Mesenchymal stem cell (in vitro differentiated cells and primary cell): ENCODE data around the gene PATL1.
"Not testable (repeated sequence)": the region's sequence is repeated elsewhere in the genome, so short reads cannot be mapped to it uniquely, and the experiment has no call there.

ENCODE experiments used
- DNase-seq: peaks from one replicate; pipeline ENCODE4 v3.0.0-alpha.2; 2013
- H2AFZ ChIP-seq: one replicate; pipeline ENCODE4 v1.6.1; 2013; ENCODE audit warnings: low read depth, mild to moderate bottlenecking, control low read depth, inconsistent platforms, low read length, moderate library complexity
- H2AK5ac ChIP-seq: 2 replicates; pipeline ENCODE4 v1.6.1; 2013; ENCODE audit warnings: low read length, moderate library complexity, mild to moderate bottlenecking, inconsistent platforms; ENCODE audit not compliant: severe bottlenecking
- H2BK120ac ChIP-seq: one replicate; pipeline ENCODE4 v1.6.1; 2013; ENCODE audit warnings: low read depth, mild to moderate bottlenecking, inconsistent platforms, low read length, moderate library complexity
- H2BK12ac ChIP-seq, 2 experiments: one replicate each; pipeline ENCODE4 v1.6.1; 2013; ENCODE audit warnings: inconsistent platforms in 2 of 2, low read length in 2 of 2, mild to moderate bottlenecking in 2 of 2, moderate library complexity in 2 of 2, control low read depth in 1 of 2
- H2BK15ac ChIP-seq: one replicate; pipeline ENCODE4 v1.6.1; 2013; ENCODE audit warnings: mild to moderate bottlenecking, low read depth, inconsistent platforms; ENCODE audit not compliant: poor library complexity, severe bottlenecking
- H2BK5ac ChIP-seq: 2 replicates; pipeline ENCODE4 v1.6.1; 2013; ENCODE audit warnings: low read depth, mild to moderate bottlenecking, low read length, control low read depth, inconsistent platforms; ENCODE audit not compliant: poor library complexity, severe bottlenecking
- H3K14ac ChIP-seq, 2 experiments: one replicate each; pipeline ENCODE4 v1.6.1; 2013; ENCODE audit warnings: inconsistent platforms in 2 of 2, low read length in 2 of 2, control low read depth in 1 of 2, mild to moderate bottlenecking in 1 of 2, moderate library complexity in 1 of 2
- H3K18ac ChIP-seq, 2 experiments: one replicate each; pipeline ENCODE4 v1.6.1; 2013; ENCODE audit warnings: inconsistent platforms in 2 of 2, low read length in 2 of 2, control low read depth in 1 of 2, low read depth in 1 of 2, mild to moderate bottlenecking in 1 of 2
- H3K23ac ChIP-seq, 2 experiments: one replicate each; pipeline ENCODE4 v1.6.1; 2013; ENCODE audit warnings: inconsistent platforms in 2 of 2, low read length in 2 of 2, mild to moderate bottlenecking in 2 of 2, moderate library complexity in 2 of 2, control low read depth in 1 of 2
- H3K27ac ChIP-seq: 2 replicates; pipeline ENCODE4 v1.5.1; 2013; ENCODE audit warnings: mild to moderate bottlenecking, moderate library complexity, low read length, control low read depth, inconsistent platforms; ENCODE audit not compliant: poor library complexity, severe bottlenecking
- H3K27me3 ChIP-seq, 2 experiments: 2 replicates each; pipeline versions ENCODE4 v1.6.1 to v1.7.0; 2013; ENCODE audit warnings: low read length in 2 of 2, mild to moderate bottlenecking in 2 of 2, moderate library complexity in 2 of 2, control low read depth in 1 of 2, inconsistent platforms in 1 of 2; ENCODE audit not compliant: control insufficient read depth in 1 of 2, insufficient read depth in 1 of 2
- H3K36me3 ChIP-seq, 2 experiments: 2 replicates each; pipeline versions ENCODE4 v1.6.1 to v1.7.0; 2013; ENCODE audit warnings: low read length in 2 of 2, control low read depth in 1 of 2, inconsistent platforms in 1 of 2, low read depth in 1 of 2, mild to moderate bottlenecking in 1 of 2; ENCODE audit not compliant: insufficient read depth in 2 of 2, control insufficient read depth in 1 of 2
- H3K4ac ChIP-seq, 2 experiments: one replicate each; pipeline ENCODE4 v1.6.1; 2013; ENCODE audit warnings: inconsistent platforms in 2 of 2, low read length in 2 of 2, mild to moderate bottlenecking in 2 of 2, moderate library complexity in 2 of 2, control low read depth in 1 of 2, low read depth in 1 of 2
- H3K4me1 ChIP-seq: 2 replicates; pipeline ENCODE4 v1.6.1; 2013; ENCODE audit warnings: low read depth, low read length, control low read depth; ENCODE audit not compliant: control insufficient read depth, insufficient read depth
- H3K4me2 ChIP-seq: 2 replicates; pipeline ENCODE4 v1.6.1; 2013; ENCODE audit warnings: low read length, mild to moderate bottlenecking, inconsistent platforms; ENCODE audit not compliant: poor library complexity, severe bottlenecking
- H3K4me3 ChIP-seq, 2 experiments: 2 replicates each; pipeline versions ENCODE4 v1.5.1 to v1.7.0; 2013; ENCODE audit warnings: low read length in 2 of 2, mild to moderate bottlenecking in 2 of 2, control low read depth in 1 of 2, low read depth in 1 of 2; ENCODE audit not compliant: insufficient read depth in 1 of 2
- H3K79me1 ChIP-seq: replicated peaks from 2 replicates; pipeline ENCODE4 v1.6.1; 2013; ENCODE audit warnings: mild to moderate bottlenecking, control low read depth, low read length, inconsistent platforms; ENCODE audit not compliant: poor library complexity, severe bottlenecking
- H3K9ac ChIP-seq: 2 replicates; pipeline ENCODE4 v1.7.0; 2013; ENCODE audit warnings: mild to moderate bottlenecking, low read length, moderate library complexity
- H3K9me3 ChIP-seq: 2 replicates; pipeline ENCODE4 v1.7.0; 2013; ENCODE audit warnings: mild to moderate bottlenecking, low read length; ENCODE audit not compliant: control insufficient read depth
- H4K8ac ChIP-seq: one replicate; pipeline ENCODE4 v1.6.1; 2013; ENCODE audit warnings: inconsistent platforms, mild to moderate bottlenecking, low read length, moderate library complexity
- H4K91ac ChIP-seq: one replicate; pipeline ENCODE4 v1.6.1; 2013; ENCODE audit warnings: mild to moderate bottlenecking, low read length, inconsistent platforms
- WGBS: methylation state at CpG from one replicate; pipeline ENCODE4 v1.1.7; 2013; ENCODE audit warnings: mixed read lengths; 5-methylcytosine and 5-hydroxymethylcytosine counted together

PATL1 gene

GRCh38 chr11:59703515-59703914, 34.7 kb upstream of the PATL1 start:
- not testable (repeated sequence) for H4K91ac ChIP-seq, H3K27me3 ChIP-seq, H3K9ac ChIP-seq, H3K23ac ChIP-seq, DNase-seq, H3K4me1 ChIP-seq, H3K4me2 ChIP-seq, H3K4me3 ChIP-seq, H2BK12ac ChIP-seq, H3K18ac ChIP-seq, H3K9me3 ChIP-seq, H3K4ac ChIP-seq, H2BK120ac ChIP-seq, H2BK15ac ChIP-seq, H3K14ac ChIP-seq, H3K79me1 ChIP-seq, H2BK5ac ChIP-seq, H3K27ac ChIP-seq, H2AFZ ChIP-seq, H2AK5ac ChIP-seq, H4K8ac ChIP-seq, H3K36me3 ChIP-seq
- no CpG with 5 or more reads among the region's 1 CpG for WGBS

GRCh38 chr11:59700157-59700556, 31.3 kb upstream of the PATL1 start:
- no CpG with 5 or more reads among the region's 5 CpGs for WGBS
- H3K4me3 ChIP-seq, H3K36me3 ChIP-seq, H3K9me3 ChIP-seq, H4K91ac ChIP-seq, H2BK15ac ChIP-seq, H4K8ac ChIP-seq, DNase-seq, H3K79me1 ChIP-seq, H2BK120ac ChIP-seq, H3K4me1 ChIP-seq, H3K23ac ChIP-seq, H2AK5ac ChIP-seq, H2AFZ ChIP-seq, H3K27me3 ChIP-seq, H3K9ac ChIP-seq, H2BK5ac ChIP-seq, H3K4me2 ChIP-seq, H3K14ac ChIP-seq, H3K4ac ChIP-seq, H3K27ac ChIP-seq, H2BK12ac ChIP-seq, H3K18ac ChIP-seq: not testable (repeated sequence)

DNA sequence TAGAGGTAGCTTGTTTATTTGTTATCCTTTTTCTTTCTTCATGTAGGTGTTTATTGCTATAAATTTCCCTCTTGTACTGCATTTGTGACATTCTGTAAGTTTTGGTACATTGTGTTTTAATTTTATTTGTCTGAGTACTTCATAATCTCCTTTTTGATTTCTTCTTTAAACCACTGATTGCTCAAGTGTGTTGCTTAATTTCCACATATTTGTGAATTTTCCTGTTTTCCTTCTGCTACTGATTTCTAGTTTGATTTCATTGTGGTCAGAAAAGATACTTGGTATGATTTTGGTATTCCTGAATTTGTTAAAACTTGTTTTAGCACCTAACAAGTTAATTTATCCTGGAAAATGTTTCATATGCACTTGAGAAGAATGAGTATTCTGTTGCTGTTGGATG, 29.7 kb upstream of the PATL1 start:
- Histone ChIP-seq H2BK12ac (no peak overlapping the region), H2AFZ (no peak overlapping the region), H3K4me1 (peaks cover 3% of the 10 kb centered on the region), H3K9ac (no peak overlapping the region), H2BK120ac (no peak overlapping the region), H3K4ac (no peak overlapping the region), H2AK5ac (no peak overlapping the region), H3K18ac (no peak overlapping the region), H3K27ac (no peak overlapping the region), H2BK15ac (no peak overlapping the region), H3K4me2 (no peak overlapping the region), H3K23ac (no peak overlapping the region), H3K14ac (no peak overlapping the region), H2BK5ac (no peak overlapping the region), H3K9me3 (peaks cover 8% of the 10 kb centered on the region), H4K91ac (no peak overlapping the region), H3K36me3 (no peaks in the 10 kb centered on the region), H3K4me3 (no peak overlapping the region), H4K8ac (no peak overlapping the region), H3K79me1 (no peaks in the 10 kb centered on the region), H3K27me3 (no peaks in the 10 kb centered on the region)
- no peak for DNase-seq

DNA sequence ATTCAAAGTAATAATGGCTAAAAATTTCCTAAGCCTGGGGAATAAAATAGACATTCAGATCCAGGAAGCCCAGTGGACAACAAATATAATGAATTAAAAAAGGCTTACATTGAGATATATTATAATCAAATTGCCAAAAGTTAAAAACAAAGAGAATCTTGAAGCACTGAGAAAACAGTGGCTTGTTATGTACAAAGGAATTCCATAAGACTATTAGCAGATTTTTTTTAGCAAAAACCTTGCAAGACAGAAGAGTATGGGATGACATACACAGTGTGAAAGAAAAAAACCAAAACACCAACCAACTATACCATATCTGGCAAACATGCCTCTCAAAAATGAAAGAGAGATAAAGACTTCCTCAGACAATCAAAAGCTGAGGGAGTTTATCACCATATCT, 24.1 kb upstream of the PATL1 start:
- H3K4me3 ChIP-seq, result no peak overlapping the region
- H3K9me3 ChIP-seq, result peaks cover 19% of the 10 kb centered on the region
- no peaks in the 10 kb centered on the region for H3K79me1 ChIP-seq
- no peak overlapping the region for H3K4me2 ChIP-seq
- H3K9ac ChIP-seq, result no peak overlapping the region
- H2BK15ac ChIP-seq, result no peak overlapping the region
- H2AFZ ChIP-seq, result no peak overlapping the region
- no peak for DNase-seq
- no peak overlapping the region for H3K4ac ChIP-seq
- H4K8ac ChIP-seq, result no peak overlapping the region
- no peaks in the 10 kb centered on the region for H3K36me3 ChIP-seq
- H3K4me1 ChIP-seq, result no peaks in the 10 kb centered on the region
- no peak overlapping the region for H4K91ac ChIP-seq
- H2AK5ac ChIP-seq, result no peak overlapping the region
- H3K27me3 ChIP-seq, result no peaks in the 10 kb centered on the region
- no peak overlapping the region for H3K14ac ChIP-seq
- no peak overlapping the region for H2BK120ac ChIP-seq
- H2BK12ac ChIP-seq, result no peak overlapping the region
- no peak overlapping the region for H3K23ac ChIP-seq
- H3K18ac ChIP-seq, result no peak overlapping the region
- no peak overlapping the region for H2BK5ac ChIP-seq
- H3K27ac ChIP-seq, result no peak overlapping the region
